ENCODE results near the gene C9orf85. TPM values are rescaled to one million over a fixed set of nuclear protein-coding genes. Genes with fewer than 3 reads are reported as not detected.
"Not testable (repeated sequence)": the region's sequence is repeated elsewhere in the genome, so short reads cannot be mapped to it uniquely, and the experiment has no call there.

The C9orf85 gene
- total RNA-seq, 1 donor from 2014 or later, result 6.2 TPM

- intact Hi-C loops (cut with DNase I), result no loop called here
- no peak for DNase-seq (ENCODE audit: low spot score)
These were observed 73.4 kb downstream of the C9orf85 start for GRCh38 chr9:71984831-71985281.

- no peak for DNase-seq (ENCODE audit: low spot score)
- intact Hi-C loops (cut with DNase I), result no loop called here
These were observed 74.0 kb downstream of the C9orf85 start for GRCh38 chr9:71985297-71985911.

- intact Hi-C loops (cut with DNase I), result no loop called here
- no peak for DNase-seq (ENCODE audit: low spot score)
These were observed 75.5 kb downstream of the C9orf85 start for GRCh38 chr9:71986900-71987299.

GRCh38 chr9:71987471-71988371 is 76.3 kb downstream of the C9orf85 start:
- intact Hi-C loops (cut with DNase I), result no loop called here
- DNase-seq (ENCODE audit: low spot score), result no peak

GRCh38 chr9:71990466-71990865 is 79.0 kb downstream of the C9orf85 start:
- no peak for DNase-seq (ENCODE audit: low spot score)

GRCh38 chr9:72005451-72005850 is 94.0 kb downstream of the C9orf85 start:
- DNase-seq (ENCODE audit: low spot score), result no peak
- intact Hi-C loops (cut with DNase I), result no loop called here

More at GRCh38 chr9:71990466-71990865, 79.0 kb downstream of the C9orf85 start:
- intact Hi-C loops (cut with DNase I), result no loop called here

- intact Hi-C loops (cut with DNase I), result no loop called here
- no peak for DNase-seq (ENCODE audit: low spot score)
These were observed 95.1 kb downstream of the C9orf85 start for GRCh38 chr9:72006501-72006900.

GRCh38 chr9:72007726-72008125 is 96.3 kb downstream of the C9orf85 start:
- DNase-seq (ENCODE audit: low spot score); intact Hi-C loops (cut with DNase I): not testable (repeated sequence)

- intact Hi-C loops (cut with DNase I), result loop anchor here (10.0 kb wide), 1 partner anchor 58 kb away; no protein-coding TSS in a partner anchor
These were observed 101.2 kb downstream of the C9orf85 start for GRCh38 chr9:72012646-72013045.

GRCh38 chr9:72013292-72013760 is 101.9 kb downstream of the C9orf85 start:
- no peak for DNase-seq (ENCODE audit: low spot score)
- intact Hi-C loops (cut with DNase I), result loop anchor here (10.0 kb wide), 1 partner anchor 59 kb away; no protein-coding TSS in a partner anchor

More at GRCh38 chr9:72012646-72013045, 101.2 kb downstream of the C9orf85 start:
- no peak for DNase-seq (ENCODE audit: low spot score)

GRCh38 chr9:72022841-72023240 is 111.4 kb downstream of the C9orf85 start:
- DNase-seq (ENCODE audit: low spot score), result no peak
- intact Hi-C loops (cut with DNase I), result loop anchor here (10.0 kb wide), 1 partner anchor 108 kb away; the partner anchor contains the start of genes ABHD17B and C9orf85

Other genes starting within 250 kb of the C9orf85 start
- 11.2 TPM for gene CEMIP2, start 143.1 kb upstream of the C9orf85 start, total RNA-seq
- gene ABHD17B, start 446 bp upstream of the C9orf85 start, total RNA-seq, result 7.8 TPM
- gene C9orf57, start 149.0 kb downstream of the C9orf85 start, total RNA-seq, result not detected
- not detected for gene GDA, start 237.8 kb downstream of the C9orf85 start, total RNA-seq